OCI-LY7 (cell line): ENCODE results near the gene AARSD1.
"Not testable (repeated sequence)": the region's sequence is repeated elsewhere in the genome, so short reads cannot be mapped to it uniquely, and the experiment has no call there.

Source experiments
- EZH2phosphoT487 ChIP-seq: fragments of 200-600 bp; sonication (generic); IDR thresholded peaks from 2 replicates; pipeline ENCODE4 v1.6.1; 2018; ENCODE audit warnings: low read depth, borderline replicate concordance, mild to moderate bottlenecking, mixed run types, antibody characterized with exemption, low read length, moderate library complexity, mixed read lengths
- TF ChIP-seq, protein P1 (sequence below): fragments of 200-600 bp; sonication (generic); conservative IDR thresholded peaks from 2 replicates; pipeline ENCODE4 v1.5.1; 2014; ENCODE audit warnings: mild to moderate bottlenecking, antibody characterized with exemption, low read length, moderate library complexity, mixed read lengths

DNA sequence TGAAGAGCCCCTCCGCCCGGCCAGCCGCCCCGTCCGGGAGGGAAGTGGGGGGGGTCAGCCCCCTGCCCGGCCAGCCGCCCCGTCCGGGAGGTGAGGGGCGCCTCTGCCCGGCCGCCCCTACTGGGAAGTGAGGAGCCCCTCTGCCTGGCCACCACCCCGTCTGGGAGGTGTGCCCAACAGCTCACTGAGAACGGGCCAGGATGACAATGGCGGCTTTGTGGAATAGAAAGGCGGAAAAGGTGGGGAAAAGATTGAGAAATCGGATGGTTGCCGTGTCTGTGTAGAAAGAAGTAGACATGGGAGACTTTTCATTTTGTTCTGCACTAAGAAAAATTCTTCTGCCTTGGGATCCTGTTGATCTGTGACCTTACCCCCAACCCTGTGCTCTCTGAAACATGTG, 9.1 kb upstream of the AARSD1 start:
- TF ChIP-seq, protein P1, sequence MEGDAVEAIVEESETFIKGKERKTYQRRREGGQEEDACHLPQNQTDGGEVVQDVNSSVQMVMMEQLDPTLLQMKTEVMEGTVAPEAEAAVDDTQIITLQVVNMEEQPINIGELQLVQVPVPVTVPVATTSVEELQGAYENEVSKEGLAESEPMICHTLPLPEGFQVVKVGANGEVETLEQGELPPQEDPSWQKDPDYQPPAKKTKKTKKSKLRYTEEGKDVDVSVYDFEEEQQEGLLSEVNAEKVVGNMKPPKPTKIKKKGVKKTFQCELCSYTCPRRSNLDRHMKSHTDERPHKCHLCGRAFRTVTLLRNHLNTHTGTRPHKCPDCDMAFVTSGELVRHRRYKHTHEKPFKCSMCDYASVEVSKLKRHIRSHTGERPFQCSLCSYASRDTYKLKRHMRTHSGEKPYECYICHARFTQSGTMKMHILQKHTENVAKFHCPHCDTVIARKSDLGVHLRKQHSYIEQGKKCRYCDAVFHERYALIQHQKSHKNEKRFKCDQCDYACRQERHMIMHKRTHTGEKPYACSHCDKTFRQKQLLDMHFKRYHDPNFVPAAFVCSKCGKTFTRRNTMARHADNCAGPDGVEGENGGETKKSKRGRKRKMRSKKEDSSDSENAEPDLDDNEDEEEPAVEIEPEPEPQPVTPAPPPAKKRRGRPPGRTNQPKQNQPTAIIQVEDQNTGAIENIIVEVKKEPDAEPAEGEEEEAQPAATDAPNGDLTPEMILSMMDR: not testable (repeated sequence)
- not testable (repeated sequence) for TF ChIP-seq EZH2phosphoT487
